Loucy (cell line): ENCODE data around the gene HLA-DOA.

Source experiments
- H2AFZ ChIP-seq: fragments of 200-600 bp; sonication (generic); 2 replicates; pipeline ENCODE4 v1.6.0; 2016; ENCODE audit warnings: antibody characterized with exemption, mild to moderate bottlenecking, low read length, moderate library complexity
- H3F3A ChIP-seq: fragments of 200-600 bp; 2 replicates; pipeline ENCODE4 v1.6.0; 2016; ENCODE audit warnings: antibody characterized with exemption, low read depth, mild to moderate bottlenecking
- H3K27me3 ChIP-seq: fragments of 200-600 bp; sonication (generic); 2 replicates; pipeline ENCODE4 v1.6.1; 2014; ENCODE audit warnings: low read length, mild to moderate bottlenecking; ENCODE audit not compliant: insufficient read depth, poor library complexity, severe bottlenecking
- H3K36me3 ChIP-seq: fragments of 200-600 bp; sonication (generic); 2 replicates; pipeline ENCODE4 v1.6.1; 2016; ENCODE audit warnings: low read length; ENCODE audit not compliant: insufficient read depth
- H3K4me1 ChIP-seq: fragments of 200-600 bp; sonication (generic); 2 replicates; pipeline ENCODE4 v1.5.1; 2014; ENCODE audit warnings: low read length, mild to moderate bottlenecking; ENCODE audit not compliant: insufficient read depth, poor library complexity, severe bottlenecking
- H3K4me2 ChIP-seq: fragments of 200-600 bp; sonication (generic); 2 replicates; pipeline ENCODE4 v1.6.0; 2014; ENCODE audit warnings: antibody characterized with exemption, low read length, low read depth, mild to moderate bottlenecking; ENCODE audit not compliant: poor library complexity, severe bottlenecking
- H3K4me3 ChIP-seq: fragments of 200-600 bp; sonication (generic); 2 replicates; pipeline ENCODE4 v1.5.1; 2014; ENCODE audit warnings: low read length, mild to moderate bottlenecking, mixed read lengths; ENCODE audit not compliant: poor library complexity, severe bottlenecking
- H3K79me2 ChIP-seq: fragments of 200-600 bp; sonication (generic); 2 replicates; pipeline ENCODE4 v1.6.1; 2014; ENCODE audit warnings: low read length; ENCODE audit not compliant: insufficient read depth
- H3K9ac ChIP-seq: fragments of 200-600 bp; sonication (generic); 2 replicates; pipeline ENCODE4 v1.6.0; 2014; ENCODE audit warnings: mild to moderate bottlenecking, low read depth, low read length, moderate library complexity; ENCODE audit not compliant: poor library complexity, severe bottlenecking
- H3K9me2 ChIP-seq: fragments of 200-600 bp; sonication (generic); replicated peaks from 2 replicates; pipeline ENCODE4 v1.6.1; 2016; ENCODE audit warnings: low read depth, low read length, mixed read lengths
- H3K9me3 ChIP-seq: fragments of 200-600 bp; sonication (generic); 2 replicates; pipeline ENCODE4 v1.6.1; 2014; ENCODE audit warnings: mild to moderate bottlenecking, antibody characterized with exemption, low read length, low read depth; ENCODE audit not compliant: insufficient read depth
- H4K20me1 ChIP-seq: fragments of 200-600 bp; sonication (generic); 2 replicates; pipeline ENCODE4 v1.6.0; 2014; ENCODE audit warnings: antibody characterized with exemption, low read length, mild to moderate bottlenecking; ENCODE audit not compliant: insufficient read depth, poor library complexity, severe bottlenecking
- EZH2phosphoT487 ChIP-seq: fragments of 200-600 bp; IDR thresholded peaks from 2 replicates; pipeline ENCODE4 v1.6.1; 2018; ENCODE audit warnings: antibody characterized with exemption, mild to moderate bottlenecking, moderate library complexity, borderline replicate concordance
- TF ChIP-seq, protein P1 (sequence below): fragments of 200-600 bp; sonication (generic); conservative IDR thresholded peaks from 2 replicates; pipeline ENCODE4 v1.5.1; 2014; ENCODE audit warnings: mild to moderate bottlenecking, antibody characterized with exemption, low read length

The HLA-DOA gene

DNA sequence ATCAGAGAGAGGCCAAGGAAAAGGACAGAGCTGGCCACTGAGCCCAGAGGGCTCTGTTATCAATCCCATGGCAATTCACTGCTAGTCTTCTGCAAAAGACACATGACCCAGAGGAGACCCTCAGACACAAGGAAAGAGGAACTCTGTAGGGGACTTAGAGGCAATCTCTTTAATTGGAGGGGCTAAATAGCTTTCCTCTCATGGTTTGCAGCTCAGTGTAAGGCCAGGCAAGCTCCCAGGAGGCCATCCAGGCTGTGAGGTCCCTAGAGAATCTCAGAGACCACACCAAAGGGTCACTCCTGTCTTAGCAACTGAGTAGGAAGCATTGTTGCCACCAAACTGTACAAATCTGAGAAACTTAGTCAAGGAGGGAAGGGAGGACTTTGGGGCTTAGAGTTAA, 10.0 kb upstream of the HLA-DOA start:
- Histone ChIP-seq H3K79me2 (no peaks in the 10 kb centered on the region), H3F3A (no peaks in the 10 kb centered on the region), H2AFZ (peak overlapping the region; percentile 78), H3K27me3 (no peaks in the 10 kb centered on the region), H3K36me3 (no peaks in the 10 kb centered on the region), H3K4me2 (peak overlapping the region; percentile 51), H3K9me2 (no peaks in the 10 kb centered on the region), H3K9ac (peak overlapping the region; percentile 27), H4K20me1 (no peaks in the 10 kb centered on the region), H3K4me3 (no peak overlapping the region), H3K9me3 (no peaks in the 10 kb centered on the region), H3K4me1 (peaks cover 9% of the 10 kb centered on the region)
- TF ChIP-seq, protein P1, sequence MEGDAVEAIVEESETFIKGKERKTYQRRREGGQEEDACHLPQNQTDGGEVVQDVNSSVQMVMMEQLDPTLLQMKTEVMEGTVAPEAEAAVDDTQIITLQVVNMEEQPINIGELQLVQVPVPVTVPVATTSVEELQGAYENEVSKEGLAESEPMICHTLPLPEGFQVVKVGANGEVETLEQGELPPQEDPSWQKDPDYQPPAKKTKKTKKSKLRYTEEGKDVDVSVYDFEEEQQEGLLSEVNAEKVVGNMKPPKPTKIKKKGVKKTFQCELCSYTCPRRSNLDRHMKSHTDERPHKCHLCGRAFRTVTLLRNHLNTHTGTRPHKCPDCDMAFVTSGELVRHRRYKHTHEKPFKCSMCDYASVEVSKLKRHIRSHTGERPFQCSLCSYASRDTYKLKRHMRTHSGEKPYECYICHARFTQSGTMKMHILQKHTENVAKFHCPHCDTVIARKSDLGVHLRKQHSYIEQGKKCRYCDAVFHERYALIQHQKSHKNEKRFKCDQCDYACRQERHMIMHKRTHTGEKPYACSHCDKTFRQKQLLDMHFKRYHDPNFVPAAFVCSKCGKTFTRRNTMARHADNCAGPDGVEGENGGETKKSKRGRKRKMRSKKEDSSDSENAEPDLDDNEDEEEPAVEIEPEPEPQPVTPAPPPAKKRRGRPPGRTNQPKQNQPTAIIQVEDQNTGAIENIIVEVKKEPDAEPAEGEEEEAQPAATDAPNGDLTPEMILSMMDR, result no peak
- no peak for TF ChIP-seq EZH2phosphoT487

GRCh38 chr6:33018904-33019303, 9.5 kb upstream of the HLA-DOA start:
- TF ChIP-seq, protein P1, result no peak
- no peak for TF ChIP-seq EZH2phosphoT487
- Histone ChIP-seq H3K36me3 (no peaks in the 10 kb centered on the region), H3K79me2 (no peaks in the 10 kb centered on the region), H2AFZ (peak overlapping the region; percentile 78), H3K9me3 (no peaks in the 10 kb centered on the region), H3K9me2 (no peaks in the 10 kb centered on the region), H4K20me1 (no peaks in the 10 kb centered on the region), H3K4me1 (peaks cover 9% of the 10 kb centered on the region), H3K4me3 (no peak overlapping the region), H3K4me2 (peak overlapping the region; percentile 51), H3F3A (no peaks in the 10 kb centered on the region), H3K9ac (peak overlapping the region; percentile 27), H3K27me3 (no peaks in the 10 kb centered on the region)

DNA sequence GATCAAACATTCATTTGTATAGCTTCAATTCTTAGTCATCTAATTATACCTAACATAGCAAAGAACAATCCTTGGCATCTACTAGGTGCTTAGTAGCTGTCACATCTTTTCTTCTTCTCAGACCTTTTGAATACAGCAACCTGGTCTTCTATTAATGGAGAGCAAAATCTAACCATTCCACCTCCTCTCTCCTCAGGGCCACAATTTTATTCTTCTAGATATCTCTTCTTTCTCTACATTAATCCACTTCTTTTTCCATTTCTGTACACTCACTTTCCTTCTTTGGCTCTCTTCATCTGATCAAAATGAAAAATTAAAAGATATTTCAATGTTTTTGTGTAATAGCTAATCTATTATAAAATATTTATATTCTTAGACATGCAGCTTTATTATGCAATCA, 9.0 kb upstream of the HLA-DOA start:
- TF ChIP-seq EZH2phosphoT487, result no peak
- TF ChIP-seq, protein P1, result no peak
- H3K9ac ChIP-seq, result no peak overlapping the region
- peaks cover 9% of the 10 kb centered on the region for H3K4me1 ChIP-seq
- no peaks in the 10 kb centered on the region for H3K36me3 ChIP-seq
- H3K79me2 ChIP-seq, result no peaks in the 10 kb centered on the region
- no peaks in the 10 kb centered on the region for H3K27me3 ChIP-seq
- no peaks in the 10 kb centered on the region for H3K9me2 ChIP-seq
- H3K9me3 ChIP-seq, result no peaks in the 10 kb centered on the region
- H4K20me1 ChIP-seq, result no peaks in the 10 kb centered on the region
- H2AFZ ChIP-seq, result no peak overlapping the region
- no peaks in the 10 kb centered on the region for H3F3A ChIP-seq
- no peak overlapping the region for H3K4me2 ChIP-seq
- H3K4me3 ChIP-seq, result no peak overlapping the region
